Lower leg skin (tissue), 3 donors: ENCODE data around the gene SLC30A5.

Experiments
- CTCF ChIP-seq, 3 donors: fragments of 450-650 bp; IDR thresholded peaks; one replicate each; pipeline ENCODE4 v1.5.1; 2016; ENCODE audit warnings: antibody characterized with exemption in 3 of 3, mild to moderate bottlenecking in 3 of 3, moderate library complexity in 2 of 3
- POLR2A ChIP-seq, 2 donors: fragments of 450-650 bp; IDR thresholded peaks; one replicate each; pipeline ENCODE4 v1.6.1; 2016 to 2017; ENCODE audit warnings: antibody characterized with exemption in 2 of 2, mild to moderate bottlenecking in 1 of 2, moderate library complexity in 1 of 2

GRCh38 chr5:69134126-69134525 lies 40.3 kb downstream of the SLC30A5 start:
- TF ChIP-seq POLR2A (IDR thresholded peaks at IDR 0.05) (no peak), CTCF (IDR thresholded peaks at IDR 0.05) (no peak)
